ENCODE results near the gene ATP2A3. TPM values are rescaled to one million over a fixed set of nuclear protein-coding genes. Genes with fewer than 3 reads are reported as not detected.

ATP2A3 gene
- total and polyA plus RNA-seq, 8 donors: 17.8 to 67.7 (median 42.3) TPM

DNA sequence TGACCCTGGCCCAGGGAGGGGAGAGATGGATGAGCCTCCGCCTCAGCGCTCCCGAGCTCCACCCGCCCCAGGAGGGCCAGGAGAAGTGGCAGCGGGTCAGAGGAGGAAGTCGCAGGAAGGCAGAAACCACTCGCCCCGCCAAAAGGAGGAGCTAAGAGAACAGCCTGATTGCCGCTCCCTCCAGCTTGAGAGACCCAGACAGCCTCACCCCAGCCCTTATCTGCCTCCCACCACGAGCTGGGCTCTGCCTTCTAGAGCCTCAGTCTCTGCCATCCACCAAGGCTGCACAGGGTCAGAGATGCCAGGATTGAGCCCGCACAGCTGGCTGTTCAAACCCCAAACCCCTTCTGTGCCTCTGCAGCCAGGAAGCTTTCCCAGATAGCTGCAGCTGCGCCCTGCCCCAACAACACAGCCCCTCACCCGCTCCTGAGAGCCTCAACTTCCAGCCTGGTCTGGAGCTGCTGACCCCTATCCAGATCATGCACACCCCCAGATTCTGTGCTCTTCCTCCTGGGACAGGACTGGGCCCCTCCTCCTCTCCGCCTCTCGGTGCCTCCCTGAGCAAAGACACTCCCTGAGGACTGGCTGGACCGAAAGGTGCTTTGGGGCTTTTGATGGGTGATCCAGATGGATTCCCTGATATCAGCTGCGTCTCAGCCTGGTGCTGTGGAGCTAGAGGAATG, 1.0 kb upstream of the ATP2A3 start:
- intact Hi-C loops (cut with DNase I): no loop called here
- DNase-seq (peak; percentile 61 to 87 (median 75)), FAIRE-seq (no peak), ATAC-seq (peak; percentile 63 to 74 (median 69))
- 12 to 16% methylated on average over 12 to 17 of the region's 17 CpGs for WGBS, 2 donors
- Histone ChIP-seq H3K4me3 (peak overlapping the region in 3 of 4 donors; percentile 26 to 75 (median 54)), H3K27me3 (no peaks in the 10 kb centered on the region), H3K4me1 (peaks cover 0 to 39% (median 8%) of the 10 kb centered on the region in 3 donors), H3K36me3 (no peaks in the 10 kb centered on the region), H3K9me3 (no peaks in the 10 kb centered on the region), H3K27ac (peak overlapping the region in 3 of 4 donors; percentile 50 to 73 (median 72))
- TF ChIP-seq, protein P1, sequence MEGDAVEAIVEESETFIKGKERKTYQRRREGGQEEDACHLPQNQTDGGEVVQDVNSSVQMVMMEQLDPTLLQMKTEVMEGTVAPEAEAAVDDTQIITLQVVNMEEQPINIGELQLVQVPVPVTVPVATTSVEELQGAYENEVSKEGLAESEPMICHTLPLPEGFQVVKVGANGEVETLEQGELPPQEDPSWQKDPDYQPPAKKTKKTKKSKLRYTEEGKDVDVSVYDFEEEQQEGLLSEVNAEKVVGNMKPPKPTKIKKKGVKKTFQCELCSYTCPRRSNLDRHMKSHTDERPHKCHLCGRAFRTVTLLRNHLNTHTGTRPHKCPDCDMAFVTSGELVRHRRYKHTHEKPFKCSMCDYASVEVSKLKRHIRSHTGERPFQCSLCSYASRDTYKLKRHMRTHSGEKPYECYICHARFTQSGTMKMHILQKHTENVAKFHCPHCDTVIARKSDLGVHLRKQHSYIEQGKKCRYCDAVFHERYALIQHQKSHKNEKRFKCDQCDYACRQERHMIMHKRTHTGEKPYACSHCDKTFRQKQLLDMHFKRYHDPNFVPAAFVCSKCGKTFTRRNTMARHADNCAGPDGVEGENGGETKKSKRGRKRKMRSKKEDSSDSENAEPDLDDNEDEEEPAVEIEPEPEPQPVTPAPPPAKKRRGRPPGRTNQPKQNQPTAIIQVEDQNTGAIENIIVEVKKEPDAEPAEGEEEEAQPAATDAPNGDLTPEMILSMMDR (IDR thresholded peaks at IDR 0.05): no peak

DNA sequence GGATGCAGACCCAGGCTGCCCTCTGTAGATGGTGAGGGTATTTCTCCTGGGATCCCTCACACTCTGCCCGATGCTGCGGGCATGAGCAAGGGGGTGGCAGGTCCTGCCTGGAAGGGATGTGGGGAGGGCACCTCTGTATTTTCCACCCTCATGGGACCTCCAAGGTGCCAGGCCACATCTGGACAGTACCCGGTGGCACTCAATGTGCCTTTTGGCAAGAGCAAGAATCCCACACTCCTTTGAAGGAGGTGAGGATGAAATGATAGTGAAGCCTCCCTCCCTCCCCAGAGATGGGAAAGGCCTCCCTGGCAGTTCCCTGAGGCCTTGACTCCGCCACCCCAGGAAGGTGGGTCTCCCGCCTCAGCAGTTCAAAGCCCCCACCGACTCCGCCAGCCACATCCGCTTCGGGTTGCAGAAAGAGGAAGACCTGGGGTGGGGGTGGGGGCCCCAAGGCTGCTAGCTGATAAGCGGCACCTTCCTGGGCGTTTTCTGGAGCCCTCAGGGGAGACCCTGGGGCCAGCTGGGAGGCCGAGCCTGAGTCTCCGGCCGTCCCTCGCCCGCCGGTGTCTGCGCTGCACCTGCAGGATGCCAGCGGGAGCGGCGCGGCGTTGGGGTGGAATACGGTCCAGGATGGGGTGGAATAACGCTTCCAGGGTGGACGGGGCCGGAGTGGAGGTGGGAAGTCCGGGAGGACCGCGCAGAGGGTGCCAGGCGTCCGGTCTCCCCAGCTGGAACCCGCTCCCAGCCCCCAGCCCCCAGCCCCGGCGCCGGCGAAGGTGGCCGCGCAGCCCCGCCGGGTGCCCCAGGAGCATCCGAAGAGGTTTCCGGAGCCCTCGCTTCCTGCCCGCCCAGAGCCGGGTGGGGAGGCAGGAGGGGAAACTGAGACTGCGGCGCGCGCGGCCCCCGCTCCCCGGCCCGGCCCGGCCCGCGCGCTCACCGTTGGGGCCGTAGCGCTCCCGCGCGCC, 718 bp downstream of the ATP2A3 start:
- Histone ChIP-seq H3K9me3 (no peaks in the 10 kb centered on the region), H3K4me3 (peak overlapping the region; percentile 26 to 75 (median 47)), H3K4me1 (peaks cover 3 to 50% (median 8%) of the 10 kb centered on the region in 3 donors), H3K36me3 (no peaks in the 10 kb centered on the region), H3K27me3 (no peaks in the 10 kb centered on the region), H3K27ac (peak overlapping the region in 2 of 4 donors; percentile 6 to 15)
- FAIRE-seq: no peak
- 3 to 14% methylated on average over 31 to 64 of the region's 64 CpGs for WGBS, 2 donors
- intact Hi-C loops (cut with DNase I): no loop called here
- peak in 4 of 6 donors; percentile 31 to 83 (median 69) for DNase-seq
- peak in 1 of 4 donors; percentile 3 for ATAC-seq
- TF ChIP-seq, protein P1 (IDR thresholded peaks at IDR 0.05): no peak

DNA sequence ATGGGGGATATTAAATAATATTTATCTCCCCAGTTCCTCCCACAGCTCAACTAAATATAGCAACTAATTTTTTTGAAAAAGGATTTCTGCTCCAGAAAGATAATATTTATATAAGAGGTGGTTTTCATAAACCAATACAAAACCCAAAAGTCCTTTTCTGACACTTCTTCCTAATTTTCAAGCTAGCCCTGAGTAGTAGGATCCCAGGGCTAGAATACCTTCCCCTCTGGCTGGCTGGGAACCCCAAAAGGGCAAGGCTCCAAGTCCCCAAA, 1.3 kb downstream of the ATP2A3 start:
- H3K4me1 ChIP-seq: peaks cover 3 to 50% (median 8%) of the 10 kb centered on the region in 3 donors
- peak overlapping the region; percentile 26 to 75 (median 47) for H3K4me3 ChIP-seq
- no peaks in the 10 kb centered on the region for H3K36me3 ChIP-seq
- H3K27ac ChIP-seq: peak overlapping the region in 1 of 4 donors; percentile 6
- intact Hi-C loops (cut with DNase I): no loop called here
- no peaks in the 10 kb centered on the region for H3K9me3 ChIP-seq
- no peaks in the 10 kb centered on the region for H3K27me3 ChIP-seq
- TF ChIP-seq, protein P1 (IDR thresholded peaks at IDR 0.05): no peak
- ATAC-seq (no peak), FAIRE-seq (no peak), DNase-seq (no peak)

DNA sequence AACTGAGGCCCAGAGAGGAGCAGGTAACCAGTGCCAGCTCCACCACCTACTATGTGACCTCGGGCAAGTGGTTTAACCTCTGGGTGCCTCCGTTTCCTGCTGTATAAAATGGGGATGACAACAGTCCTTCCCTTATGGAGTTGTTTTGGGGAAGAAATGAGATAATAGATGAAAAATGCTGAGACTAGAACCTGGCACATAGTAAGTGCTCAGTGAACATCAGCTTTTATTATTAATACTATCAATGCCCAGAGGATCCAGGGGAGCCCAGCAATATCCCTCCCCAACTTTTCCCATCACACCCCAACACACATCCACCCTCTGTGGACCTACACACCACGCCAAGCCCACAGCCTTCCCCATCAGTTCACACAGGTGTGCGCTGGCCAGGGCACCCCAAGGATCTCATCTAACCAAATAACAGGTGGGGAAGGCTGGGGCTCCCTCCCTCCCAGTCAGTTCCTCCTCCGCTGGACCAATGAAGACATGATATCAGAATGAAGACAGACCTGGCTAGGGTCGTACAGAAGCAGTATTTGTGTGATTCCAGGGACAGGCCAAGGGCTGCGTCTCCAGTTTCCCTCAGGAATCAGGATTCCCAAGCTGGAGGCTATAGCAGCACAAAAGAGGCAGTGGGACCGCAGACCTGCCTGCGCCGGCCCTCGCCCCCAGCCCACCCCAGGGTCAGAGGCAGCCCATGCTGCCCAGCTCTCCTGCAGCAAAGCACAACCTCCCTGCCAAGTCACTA, 1.8 kb downstream of the ATP2A3 start:
- intact Hi-C loops (cut with DNase I): no loop called here
- Histone ChIP-seq H3K27ac (peak overlapping the region in 1 of 4 donors; percentile 6), H3K27me3 (no peaks in the 10 kb centered on the region), H3K4me1 (peaks cover 3 to 47% (median 8%) of the 10 kb centered on the region in 3 donors), H3K9me3 (no peaks in the 10 kb centered on the region), H3K4me3 (peak overlapping the region in 2 of 4 donors; percentile 40 to 75), H3K36me3 (no peaks in the 10 kb centered on the region)
- FAIRE-seq: no peak
- TF ChIP-seq, protein P1 (IDR thresholded peaks at IDR 0.05): no peak
- no peak for ATAC-seq
- 75 to 84% methylated on average over 11 of the region's 11 CpGs for WGBS, 2 donors
- no peak for DNase-seq
